Fibroblast of the aortic adventitia (primary cell): Measurements from ENCODE around the gene SGCA. TPM values are rescaled to one million over a fixed set of nuclear protein-coding genes. Genes with fewer than 3 reads are reported as not detected.

Source experiments
- DNase-seq: peaks from one replicate; pipeline ENCODE4 v3.0.0-alpha.2; 2010; ENCODE audit warnings: low read depth
- H3K4me3 ChIP-seq: 2 replicates; pipeline ENCODE4 v1.5.1; 2011; ENCODE audit warnings: low read depth, mild to moderate bottlenecking, control low read depth, low read length, moderate library complexity
- total RNA-seq: library from RNA; depleted of rRNA; stranded (reverse); fragments of >200 nt; gene quantifications from 2 replicates; pipeline ENCODE4 v1.2.3, GENCODE V29; 2012; ENCODE audit warnings: low replicate concordance
- TF ChIP-seq, protein P1 (sequence below): IDR thresholded peaks from 2 replicates; pipeline ENCODE4 v1.5.1; 2011; ENCODE audit warnings: mild to moderate bottlenecking, low read length, control low read depth, inconsistent platforms; ENCODE audit not compliant: insufficient read depth

SGCA gene
- total RNA-seq, 1 donor, result 0.90 TPM

DNA sequence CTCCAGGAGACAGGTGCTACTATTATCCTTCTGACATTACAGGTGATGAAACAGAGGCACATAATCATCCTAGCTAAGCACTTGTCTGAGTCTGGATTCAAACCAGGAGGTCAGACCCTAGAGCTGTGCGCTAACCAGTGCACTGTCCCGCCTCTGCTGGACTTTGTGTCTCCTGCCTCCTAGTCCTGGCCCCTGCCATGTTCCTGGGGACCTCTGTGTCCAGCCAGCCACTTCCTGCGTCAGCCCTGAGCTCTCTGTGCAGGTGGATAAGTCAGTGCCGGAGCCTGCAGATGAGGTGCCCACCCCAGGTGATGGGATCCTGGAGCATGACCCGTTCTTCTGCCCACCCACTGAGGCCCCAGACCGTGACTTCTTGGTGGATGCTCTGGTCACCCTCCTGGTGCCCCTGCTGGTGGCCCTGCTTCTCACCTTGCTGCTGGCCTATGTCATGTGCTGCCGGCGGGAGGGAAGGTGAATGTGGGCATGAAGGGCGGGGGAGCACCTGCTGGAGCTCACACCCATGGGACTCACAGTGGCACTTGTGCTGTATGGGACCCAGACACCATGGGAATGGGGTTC, 4.2 kb downstream of the SGCA start:
- no peak overlapping the region for H3K4me3 ChIP-seq
- DNase-seq, result no peak
- TF ChIP-seq, protein P1, sequence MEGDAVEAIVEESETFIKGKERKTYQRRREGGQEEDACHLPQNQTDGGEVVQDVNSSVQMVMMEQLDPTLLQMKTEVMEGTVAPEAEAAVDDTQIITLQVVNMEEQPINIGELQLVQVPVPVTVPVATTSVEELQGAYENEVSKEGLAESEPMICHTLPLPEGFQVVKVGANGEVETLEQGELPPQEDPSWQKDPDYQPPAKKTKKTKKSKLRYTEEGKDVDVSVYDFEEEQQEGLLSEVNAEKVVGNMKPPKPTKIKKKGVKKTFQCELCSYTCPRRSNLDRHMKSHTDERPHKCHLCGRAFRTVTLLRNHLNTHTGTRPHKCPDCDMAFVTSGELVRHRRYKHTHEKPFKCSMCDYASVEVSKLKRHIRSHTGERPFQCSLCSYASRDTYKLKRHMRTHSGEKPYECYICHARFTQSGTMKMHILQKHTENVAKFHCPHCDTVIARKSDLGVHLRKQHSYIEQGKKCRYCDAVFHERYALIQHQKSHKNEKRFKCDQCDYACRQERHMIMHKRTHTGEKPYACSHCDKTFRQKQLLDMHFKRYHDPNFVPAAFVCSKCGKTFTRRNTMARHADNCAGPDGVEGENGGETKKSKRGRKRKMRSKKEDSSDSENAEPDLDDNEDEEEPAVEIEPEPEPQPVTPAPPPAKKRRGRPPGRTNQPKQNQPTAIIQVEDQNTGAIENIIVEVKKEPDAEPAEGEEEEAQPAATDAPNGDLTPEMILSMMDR, result no peak

DNA sequence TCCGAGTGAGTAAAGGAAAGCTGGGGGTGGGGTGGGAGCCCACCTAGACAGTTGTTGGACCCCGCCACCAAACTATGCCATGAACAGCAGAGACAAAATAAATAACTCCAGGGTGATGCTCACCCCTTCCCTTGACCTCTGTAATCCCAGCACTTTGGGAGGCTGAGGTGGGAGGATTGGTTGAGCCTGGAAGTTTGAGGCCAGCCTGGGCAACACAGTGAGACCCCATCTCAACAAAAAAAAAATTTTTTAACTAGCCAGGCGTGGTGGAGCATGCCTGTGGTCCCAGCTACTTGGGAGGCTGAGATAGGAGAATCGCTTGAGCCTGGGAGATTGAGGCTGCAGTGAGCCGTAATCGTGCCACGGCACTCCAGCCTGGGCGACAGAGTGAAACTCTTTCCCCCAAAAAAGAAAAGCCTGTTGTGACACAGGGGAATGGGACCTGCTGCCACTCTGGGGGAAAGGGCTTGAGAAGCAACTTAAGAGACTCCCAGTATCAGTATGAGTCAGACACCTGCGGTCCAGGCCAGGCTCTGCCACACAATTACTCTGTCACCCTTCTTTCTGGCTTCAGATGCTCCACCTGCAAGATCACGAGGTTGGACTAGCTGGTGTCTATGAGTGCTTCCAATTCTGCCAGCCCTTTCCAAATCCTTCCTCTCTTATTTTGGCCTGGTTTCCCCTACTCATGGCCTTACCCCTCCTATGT, 5.0 kb downstream of the SGCA start:
- H3K4me3 ChIP-seq, result no peak overlapping the region
- TF ChIP-seq, protein P1, result no peak
- peak; percentile 31 for DNase-seq

DNA sequence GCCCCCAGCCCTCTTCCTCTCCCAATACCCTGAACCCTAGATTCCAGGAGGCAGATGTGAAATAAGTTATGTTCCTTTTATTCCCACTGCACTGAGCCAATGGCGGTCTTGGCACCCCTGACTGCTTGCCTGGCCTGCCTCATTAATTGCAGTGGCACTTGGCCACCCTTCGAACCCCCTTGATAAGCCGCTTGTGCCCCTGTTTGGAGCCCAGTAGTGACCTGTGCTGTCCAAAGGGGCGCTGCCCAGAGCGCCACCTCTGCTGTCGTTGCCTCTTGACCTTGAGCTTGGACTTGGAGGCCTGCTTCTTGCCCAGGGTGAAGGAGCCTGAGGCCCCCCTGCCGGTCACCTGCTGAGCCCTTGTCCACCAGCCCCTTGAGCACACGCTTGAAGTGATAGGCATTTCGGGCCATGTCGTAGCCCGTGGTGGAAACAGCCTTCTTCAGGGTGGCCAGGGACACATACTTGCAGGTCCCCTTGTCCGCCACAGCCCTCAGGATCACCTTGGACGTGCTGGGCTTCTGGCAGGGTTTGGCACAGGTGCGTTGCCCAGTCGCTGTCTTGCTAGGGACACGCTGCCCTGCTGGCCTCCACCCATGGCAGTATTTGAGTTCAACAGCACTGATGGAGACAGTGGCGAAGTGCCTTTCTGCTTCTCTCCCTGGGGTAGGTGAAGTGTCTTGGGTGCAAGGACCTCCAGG, 5.7 kb downstream of the SGCA start:
- no peak overlapping the region for H3K4me3 ChIP-seq
- TF ChIP-seq, protein P1, result no peak
- DNase-seq, result no peak

DNA sequence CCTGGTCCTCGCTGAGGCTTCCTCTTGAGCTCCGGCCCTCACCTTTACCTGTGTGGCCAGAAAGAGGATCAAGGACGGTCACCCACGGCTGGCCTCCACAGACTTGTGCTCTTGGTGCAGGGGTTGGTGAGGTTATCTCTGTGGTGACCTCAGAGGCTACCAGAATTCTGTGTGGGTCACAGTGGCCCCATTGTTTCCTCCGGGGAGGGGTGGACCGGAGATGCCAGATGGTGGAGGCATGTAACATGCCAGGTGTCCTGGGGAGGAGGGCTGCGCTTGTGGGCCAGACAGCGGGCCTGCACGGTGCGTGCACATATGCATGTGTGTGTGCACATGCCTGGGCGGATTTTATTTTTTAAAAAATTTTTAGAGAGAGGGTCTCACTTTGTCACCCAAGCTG, 6.3 kb downstream of the SGCA start:
- no peak overlapping the region for H3K4me3 ChIP-seq
- TF ChIP-seq, protein P1, result no peak
- DNase-seq, result no peak

DNA sequence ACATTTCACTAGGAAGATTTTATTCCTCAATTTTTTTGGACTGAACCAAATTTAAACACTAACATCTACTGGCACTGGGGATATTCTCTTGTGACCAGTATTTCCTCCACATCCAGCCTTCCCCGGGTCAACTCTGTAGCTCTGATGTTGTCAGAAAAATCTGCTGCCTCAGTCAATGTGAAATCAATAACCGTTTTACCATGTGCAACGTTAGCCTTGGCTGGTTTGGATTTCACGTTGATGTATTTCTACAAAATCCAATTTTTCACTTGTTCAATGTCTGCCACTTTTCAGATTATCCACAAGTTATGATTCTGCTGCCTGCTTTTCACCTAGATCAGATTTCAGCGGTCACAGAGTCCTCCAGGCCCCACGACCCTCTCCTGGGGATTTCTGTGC, 7.1 kb downstream of the SGCA start:
- no peak for DNase-seq
- H3K4me3 ChIP-seq, result no peak overlapping the region
- TF ChIP-seq, protein P1, result no peak

DNA sequence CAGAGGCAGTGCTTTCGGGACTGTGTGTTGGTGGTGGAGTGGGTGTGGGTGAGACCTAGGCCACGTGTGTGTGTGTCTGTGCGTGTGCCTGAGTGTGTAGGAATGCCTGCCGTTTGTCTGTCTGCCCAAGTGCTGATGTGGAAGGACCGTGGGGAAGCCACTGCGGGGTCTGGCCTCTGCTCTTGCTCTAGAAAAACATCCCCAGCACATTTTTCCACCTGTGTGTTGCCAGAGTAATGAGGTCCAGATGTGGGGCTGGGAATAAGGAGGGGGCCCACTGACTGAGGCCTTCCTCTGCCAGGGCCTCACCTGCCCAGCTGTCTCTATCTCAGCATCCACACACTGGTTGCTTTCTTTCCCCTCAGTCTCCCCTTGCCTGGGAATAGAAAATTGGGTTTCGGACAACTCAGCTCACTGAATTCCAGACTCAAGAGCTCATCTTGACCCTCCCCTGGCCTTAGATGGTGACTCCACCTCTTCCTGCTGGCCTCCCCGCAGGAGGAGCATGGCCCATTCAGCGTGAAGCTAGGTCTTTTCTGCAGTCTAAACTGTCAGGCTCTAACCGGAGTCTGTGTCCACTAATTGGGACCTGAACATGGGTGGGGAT, 7.6 kb downstream of the SGCA start:
- DNase-seq, result peak; percentile 91
- H3K4me3 ChIP-seq, result no peak overlapping the region
- TF ChIP-seq, protein P1, result no peak
